IPS-11a (cell line): ENCODE data around the gene ODAD4.

Experiments
- H3K4me3 ChIP-seq: one replicate; pipeline ENCODE4 v1.5.1; 2013; ENCODE audit warnings: low read depth, low read length, control low read depth

The ODAD4 gene

GRCh38 chr17:41930009-41930832 is at the start of gene ODAD4:
ODAD4 (plus strand) TSS chr17:41930617; CDS start chr17:41930724, 107 bp downstream.
- H3K4me3 ChIP-seq: peak within 1 kb of the TSS; percentile 62

- no peak overlapping the region for H3K4me3 ChIP-seq
These were observed 47.7 kb upstream of the ODAD4 start for GRCh38 chr17:41882756-41883155.

GRCh38 chr17:41885733-41886132 is 44.7 kb upstream of the ODAD4 start:
- no peak overlapping the region for H3K4me3 ChIP-seq

- no peak overlapping the region for H3K4me3 ChIP-seq
These were observed 42.0 kb upstream of the ODAD4 start for GRCh38 chr17:41888332-41888965.

GRCh38 chr17:41891135-41892020 is 39.0 kb upstream of the ODAD4 start:
- H3K4me3 ChIP-seq: no peak overlapping the region

GRCh38 chr17:41892021-41892376 is 38.4 kb upstream of the ODAD4 start:
- no peak overlapping the region for H3K4me3 ChIP-seq

- H3K4me3 ChIP-seq: no peak overlapping the region
These were observed 37.0 kb upstream of the ODAD4 start for GRCh38 chr17:41893384-41893783.

GRCh38 chr17:41894791-41895331 is 35.6 kb upstream of the ODAD4 start:
- no peak overlapping the region for H3K4me3 ChIP-seq

- no peak overlapping the region for H3K4me3 ChIP-seq
These were observed 34.8 kb upstream of the ODAD4 start for GRCh38 chr17:41895617-41896016.

- no peak overlapping the region for H3K4me3 ChIP-seq
These were observed 33.7 kb upstream of the ODAD4 start for GRCh38 chr17:41896726-41897125.

GRCh38 chr17:41901646-41902045 is 28.8 kb upstream of the ODAD4 start:
- H3K4me3 ChIP-seq: no peak overlapping the region

GRCh38 chr17:41904242-41904841 is 26.1 kb upstream of the ODAD4 start:
- H3K4me3 ChIP-seq: no peak overlapping the region

- H3K4me3 ChIP-seq: no peak overlapping the region
These were observed 25.2 kb upstream of the ODAD4 start for GRCh38 chr17:41905172-41905571.

GRCh38 chr17:41906465-41907184 is 23.8 kb upstream of the ODAD4 start:
- no peak overlapping the region for H3K4me3 ChIP-seq

- H3K4me3 ChIP-seq: no peak overlapping the region
These were observed 23.2 kb upstream of the ODAD4 start for GRCh38 chr17:41907185-41907556.

- H3K4me3 ChIP-seq: no peak overlapping the region
These were observed 22.5 kb upstream of the ODAD4 start for GRCh38 chr17:41907633-41908539.

GRCh38 chr17:41909088-41909487 is 21.3 kb upstream of the ODAD4 start:
- H3K4me3 ChIP-seq: no peak overlapping the region

- no peak overlapping the region for H3K4me3 ChIP-seq
These were observed 19.6 kb upstream of the ODAD4 start for GRCh38 chr17:41910701-41911391.

GRCh38 chr17:41912925-41913324 is 17.5 kb upstream of the ODAD4 start:
- no peak overlapping the region for H3K4me3 ChIP-seq
